NOMO-1 treated with DMSO at 0.1 percent for 48 hours (cell line): ENCODE results near the gene CUTC.
"Not testable (repeated sequence)": the region's sequence is repeated elsewhere in the genome, so short reads cannot be mapped to it uniquely, and the experiment has no call there.

ENCODE experiments used
- DNase-seq: peaks from one replicate; lab custom pipeline; 2025; ENCODE audit not compliant: unreplicated experiment; lab: John Stamatoyannopoulos, UW

The CUTC gene

DNA sequence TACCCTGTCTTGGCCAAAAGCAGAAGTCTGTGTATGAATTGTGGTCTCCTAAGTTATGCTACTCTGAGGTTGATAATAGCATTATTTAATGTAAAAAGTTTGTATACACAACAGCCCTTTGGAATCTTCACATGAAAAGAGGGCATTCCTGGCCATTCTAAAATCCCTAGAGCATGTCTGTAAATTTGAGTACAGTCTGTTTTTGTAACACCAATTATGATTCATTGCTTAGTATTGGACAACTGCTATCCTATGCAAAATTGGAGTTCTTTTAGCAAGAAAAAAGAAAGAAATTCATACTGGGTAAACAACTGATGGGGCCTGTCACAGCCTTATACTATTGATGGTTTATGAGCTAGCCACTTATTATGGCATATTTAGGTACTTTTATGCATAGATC lies 10.2 kb downstream of the CUTC start:
- no peak for DNase-seq

- no peak for DNase-seq
Observed at GRCh38 chr10:99742701-99743100, 10.7 kb downstream of the CUTC start.

GRCh38 chr10:99743841-99744240 lies 11.8 kb downstream of the CUTC start:
- no peak for DNase-seq

DNA sequence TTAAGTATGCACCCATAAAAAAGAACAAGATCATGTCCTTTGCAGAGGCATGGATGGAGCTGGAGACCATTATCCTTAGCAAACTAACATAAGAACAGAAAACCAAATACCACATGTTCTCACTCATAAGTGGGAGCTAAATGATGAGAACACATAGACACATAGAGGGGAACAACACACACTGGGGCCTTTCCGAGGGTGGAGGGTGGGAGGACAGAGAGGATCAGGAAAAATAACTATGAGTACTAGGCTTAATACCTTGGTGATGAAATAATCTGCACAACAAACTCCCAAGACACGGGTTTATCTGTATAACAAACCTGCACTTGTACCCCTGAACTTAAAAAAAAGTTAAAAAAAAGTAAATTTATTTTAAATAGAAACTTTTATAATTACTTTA lies 14.1 kb downstream of the CUTC start:
- not testable (repeated sequence) for DNase-seq

- no peak for DNase-seq
Observed at GRCh38 chr10:99748823-99749451, 16.9 kb downstream of the CUTC start.

DNA sequence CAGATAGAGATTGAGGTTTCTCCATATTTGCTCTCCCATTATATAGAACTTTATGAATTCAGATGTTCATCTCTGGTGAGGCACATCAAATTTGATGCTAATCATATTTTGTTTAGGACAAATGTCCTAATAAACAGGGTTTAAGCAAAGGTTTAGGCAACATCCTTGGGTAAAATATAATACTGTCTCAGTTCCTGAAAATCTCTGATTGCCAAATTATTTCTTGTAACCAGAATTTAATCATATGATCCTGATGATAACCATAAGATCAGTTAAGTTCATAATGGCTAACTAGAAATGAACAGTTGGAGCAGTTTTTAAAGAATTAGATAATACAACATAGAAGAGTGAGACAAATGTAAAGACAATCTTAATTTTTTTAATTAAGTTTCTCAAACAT lies 18.6 kb downstream of the CUTC start:
- no peak for DNase-seq

- no peak for DNase-seq
Observed at GRCh38 chr10:99754670-99755069, 22.6 kb downstream of the CUTC start.

GRCh38 chr10:99756159-99756558 lies 24.1 kb downstream of the CUTC start:
- no peak for DNase-seq

DNA sequence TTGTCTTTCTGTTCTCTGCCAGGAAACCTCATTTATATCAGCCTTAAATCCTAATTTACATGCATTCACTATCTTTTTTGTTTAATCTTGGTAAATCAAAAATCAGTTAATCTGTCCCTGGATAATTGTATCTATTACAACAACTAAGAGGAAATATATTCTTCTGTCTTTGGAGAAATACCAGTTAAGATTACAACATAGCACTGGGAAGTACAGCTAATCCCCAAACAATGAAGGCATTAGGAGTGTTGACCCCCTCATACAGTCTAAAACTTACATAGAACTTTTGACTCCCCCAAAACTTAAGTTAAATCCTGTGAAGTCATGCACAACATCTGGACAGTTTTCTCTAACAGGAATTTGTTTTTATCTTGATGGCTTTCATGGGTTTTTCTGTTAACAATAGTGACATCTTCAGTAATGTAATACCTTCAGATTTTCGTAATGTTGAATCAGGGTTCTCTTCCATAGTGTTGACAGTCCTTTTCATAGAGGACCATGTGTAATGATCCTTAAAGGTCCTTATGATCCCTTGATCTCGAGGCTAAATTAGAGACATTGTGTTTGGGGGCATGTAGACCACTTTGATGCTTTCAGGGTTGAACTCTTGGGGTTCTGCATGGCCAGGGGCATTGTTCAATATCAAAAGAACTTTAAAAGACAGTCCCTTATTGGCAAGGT lies 26.3 kb downstream of the CUTC start:
- DNase-seq, result no peak

GRCh38 chr10:99760321-99760720 lies 28.3 kb downstream of the CUTC start:
- no peak for DNase-seq

GRCh38 chr10:99761365-99761764 lies 29.3 kb downstream of the CUTC start:
- DNase-seq, result no peak

GRCh38 chr10:99765672-99766301 lies 33.8 kb downstream of the CUTC start:
- no peak for DNase-seq

GRCh38 chr10:99766302-99766681 lies 34.3 kb downstream of the CUTC start:
- DNase-seq, result no peak

DNA sequence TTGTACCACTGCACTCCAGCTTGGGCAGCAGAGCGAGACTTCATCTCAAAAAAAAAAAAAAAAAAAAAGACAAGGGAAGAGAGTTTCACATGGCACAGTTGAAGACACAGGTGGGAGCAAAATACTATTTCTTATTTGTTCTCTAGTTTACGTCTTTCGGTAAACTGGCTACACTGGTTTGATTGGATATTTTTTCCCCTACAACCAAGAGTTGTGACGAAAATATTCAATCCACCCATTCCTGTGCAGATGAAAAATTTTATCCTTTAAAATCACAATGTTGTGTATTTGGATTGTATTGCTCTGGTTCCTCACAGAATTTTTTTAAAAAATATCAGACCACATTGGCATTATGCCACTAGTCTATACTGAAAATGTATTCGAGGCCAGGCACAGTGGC lies 35.9 kb downstream of the CUTC start:
- DNase-seq, result no peak

DNA sequence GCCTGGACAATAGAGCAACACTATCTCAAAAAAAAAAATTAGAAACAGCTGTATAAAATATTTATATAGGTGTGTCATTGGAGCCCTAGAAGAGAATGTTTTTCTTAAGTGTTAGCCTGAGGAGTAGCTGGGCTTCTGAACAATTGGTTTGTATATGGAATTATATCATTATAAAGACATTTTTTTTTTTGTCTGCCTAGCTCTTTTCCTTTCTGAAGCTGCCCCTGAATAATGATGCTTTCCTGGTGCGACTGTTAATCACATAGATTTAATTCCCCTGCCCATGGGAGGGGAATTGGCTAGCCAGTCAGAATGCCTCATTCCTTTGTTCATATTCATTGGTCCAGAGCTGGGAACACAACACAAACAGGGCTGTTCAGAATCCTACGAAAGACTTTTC lies 36.5 kb downstream of the CUTC start:
- DNase-seq, result no peak

GRCh38 chr10:99769706-99770105 lies 37.7 kb downstream of the CUTC start:
- no peak for DNase-seq

DNA sequence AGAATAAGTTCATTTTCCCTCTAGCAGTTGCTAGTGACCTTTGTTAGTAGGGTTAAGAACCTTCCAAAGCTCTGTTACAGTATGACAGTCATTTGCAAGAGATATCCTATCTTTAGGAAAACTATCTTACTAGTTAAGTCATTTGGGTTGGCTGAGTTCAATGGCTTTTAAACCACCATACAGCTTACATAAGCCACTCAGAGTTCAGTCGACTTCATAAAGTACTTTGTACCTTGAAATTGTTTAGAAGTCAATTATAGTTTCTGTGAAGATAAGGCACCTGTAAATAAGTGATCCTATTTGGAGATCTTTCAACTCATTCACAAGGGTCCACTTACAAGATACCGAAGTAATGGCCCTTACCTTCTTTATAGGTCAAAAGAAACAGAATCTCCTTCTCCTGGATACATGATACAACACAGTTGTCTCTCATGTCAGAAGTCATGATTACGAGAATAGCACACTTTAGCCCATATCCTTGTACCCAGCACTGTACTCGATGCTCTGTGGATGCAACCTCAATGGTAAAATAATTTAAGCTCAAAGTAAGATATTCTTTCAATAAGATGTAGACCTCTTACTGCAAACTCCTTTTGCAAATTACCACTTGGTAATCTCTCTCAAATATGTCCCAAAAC lies 38.5 kb downstream of the CUTC start:
- DNase-seq, result no peak

DNA sequence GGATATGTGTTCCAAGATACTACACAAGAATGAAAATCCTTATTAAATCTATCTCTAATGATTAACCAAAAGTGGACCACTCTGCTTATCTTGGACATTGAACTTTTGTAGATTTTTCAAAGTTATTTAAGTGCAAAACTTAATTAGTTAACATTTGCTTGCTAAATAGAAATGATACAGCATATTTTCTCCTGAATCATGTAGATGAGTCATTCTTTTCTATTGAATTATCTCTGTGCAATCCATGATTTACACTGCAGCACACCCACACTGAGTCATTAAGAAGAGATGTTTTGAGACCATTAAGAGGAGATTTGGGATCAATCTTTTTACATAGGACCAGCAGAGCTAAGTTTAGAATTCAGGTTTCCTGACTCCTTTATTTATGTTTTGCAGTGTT lies 43.8 kb downstream of the CUTC start:
- DNase-seq, result peak; percentile 71

- DNase-seq, result no peak
Observed at GRCh38 chr10:99777918-99778714, 46.1 kb downstream of the CUTC start.

DNA sequence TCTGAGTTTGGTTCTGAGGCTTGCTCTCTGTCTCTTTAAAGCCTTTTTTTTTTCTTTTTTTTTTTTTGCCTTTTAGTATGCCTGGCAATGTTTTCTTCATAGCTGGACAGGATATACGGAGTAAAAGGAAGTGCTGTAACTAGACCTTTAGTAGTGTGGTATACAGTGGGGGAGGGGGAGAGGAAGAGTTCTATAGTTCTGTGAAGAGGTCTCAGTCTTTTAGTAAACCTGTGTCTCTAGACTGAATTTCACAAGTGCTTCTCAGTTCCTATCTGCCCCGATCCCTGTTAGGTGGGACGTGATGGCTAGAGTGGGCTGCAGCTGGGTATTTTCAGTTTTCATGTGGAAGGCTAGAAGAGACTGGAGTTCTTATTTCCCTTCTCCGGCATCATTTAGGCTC lies 47.3 kb downstream of the CUTC start:
- peak; percentile 93 for DNase-seq

GRCh38 chr10:99781734-99782429 lies 49.8 kb downstream of the CUTC start:
- no peak for DNase-seq
